DND-41 (cell line): ENCODE data around the gene TEX19.
A peak's percentile ranks its signal among the peaks of the same experiment; 100 is the strongest.

Experiments used
- ATAC-seq: fragments of 200-7000 bp; cut with Tn5 transposase; 3 replicates; pipeline ENCODE4 v1.9.1; 2021; ENCODE audit warnings: low read depth; ENCODE audit not compliant: insufficient read depth
- DNase-seq: peaks from one replicate; pipeline ENCODE4 v3.0.0-alpha.2; 2020
- H2AFZ ChIP-seq: 2 replicates; pipeline ENCODE4 v1.6.0; 2012; ENCODE audit warnings: low read depth, low read length
- H3K27ac ChIP-seq: 2 replicates; pipeline ENCODE4 v1.5.1; 2012; ENCODE audit warnings: low read length, inconsistent platforms
- H3K27me3 ChIP-seq: fragments of 200-600 bp; sonication (generic); 2 replicates; pipeline ENCODE4 v1.6.0; 2012; ENCODE audit warnings: low read length, mild to moderate bottlenecking, inconsistent platforms; ENCODE audit not compliant: insufficient read depth, poor library complexity
- H3K36me3 ChIP-seq: 2 replicates; pipeline ENCODE4 v1.5.1; 2012; ENCODE audit warnings: low read length, inconsistent platforms; ENCODE audit not compliant: insufficient read depth
- H3K4me1 ChIP-seq: 2 replicates; pipeline ENCODE4 v1.5.1; 2012; ENCODE audit warnings: mild to moderate bottlenecking, low read length; ENCODE audit not compliant: insufficient read depth
- H3K4me2 ChIP-seq: 2 replicates; pipeline ENCODE4 v1.6.0; 2012; ENCODE audit warnings: mild to moderate bottlenecking, moderate library complexity, low read length, inconsistent platforms; ENCODE audit not compliant: insufficient read depth
- H3K4me3 ChIP-seq, 2 experiments: fragments of 200-600 bp in 1 of 2; shearing (Covaris generic) in 1 of 2; 2 replicates each; pipeline ENCODE4 v1.5.1; 2012 to 2016; ENCODE audit warnings: inconsistent platforms in 2 of 2, low read length in 2 of 2, mild to moderate bottlenecking in 2 of 2, low read depth in 1 of 2, moderate library complexity in 1 of 2
- H3K79me2 ChIP-seq: 2 replicates; pipeline ENCODE4 v1.6.0; 2012; ENCODE audit warnings: low read length, inconsistent platforms; ENCODE audit not compliant: insufficient read depth
- H3K9ac ChIP-seq: 2 replicates; pipeline ENCODE4 v1.6.0; 2012; ENCODE audit warnings: low read depth, mild to moderate bottlenecking, inconsistent platforms, low read length, moderate library complexity
- H3K9me3 ChIP-seq: 2 replicates; pipeline ENCODE4 v1.5.1; 2012; ENCODE audit warnings: low read length, moderate library complexity, mild to moderate bottlenecking, inconsistent platforms; ENCODE audit not compliant: insufficient read depth, severe bottlenecking
- H4K20me1 ChIP-seq: 2 replicates; pipeline ENCODE4 v1.6.0; 2012; ENCODE audit warnings: low read length; ENCODE audit not compliant: insufficient read depth
- EZH2 ChIP-seq: IDR thresholded peaks from 3 replicates; pipeline ENCODE4 v1.6.1; 2012; ENCODE audit warnings: borderline replicate concordance, low read depth, mild to moderate bottlenecking, moderate library complexity, low read length, inconsistent platforms; ENCODE audit not compliant: severe bottlenecking
- TF ChIP-seq, protein P1 (sequence below): IDR thresholded peaks from 2 replicates; pipeline ENCODE4 v1.5.1; 2012; ENCODE audit warnings: borderline replicate concordance, low read length, moderate library complexity, mild to moderate bottlenecking; ENCODE audit not compliant: poor library complexity, severe bottlenecking; ENCODE audit errors: extremely low read depth

TEX19 gene

DNA sequence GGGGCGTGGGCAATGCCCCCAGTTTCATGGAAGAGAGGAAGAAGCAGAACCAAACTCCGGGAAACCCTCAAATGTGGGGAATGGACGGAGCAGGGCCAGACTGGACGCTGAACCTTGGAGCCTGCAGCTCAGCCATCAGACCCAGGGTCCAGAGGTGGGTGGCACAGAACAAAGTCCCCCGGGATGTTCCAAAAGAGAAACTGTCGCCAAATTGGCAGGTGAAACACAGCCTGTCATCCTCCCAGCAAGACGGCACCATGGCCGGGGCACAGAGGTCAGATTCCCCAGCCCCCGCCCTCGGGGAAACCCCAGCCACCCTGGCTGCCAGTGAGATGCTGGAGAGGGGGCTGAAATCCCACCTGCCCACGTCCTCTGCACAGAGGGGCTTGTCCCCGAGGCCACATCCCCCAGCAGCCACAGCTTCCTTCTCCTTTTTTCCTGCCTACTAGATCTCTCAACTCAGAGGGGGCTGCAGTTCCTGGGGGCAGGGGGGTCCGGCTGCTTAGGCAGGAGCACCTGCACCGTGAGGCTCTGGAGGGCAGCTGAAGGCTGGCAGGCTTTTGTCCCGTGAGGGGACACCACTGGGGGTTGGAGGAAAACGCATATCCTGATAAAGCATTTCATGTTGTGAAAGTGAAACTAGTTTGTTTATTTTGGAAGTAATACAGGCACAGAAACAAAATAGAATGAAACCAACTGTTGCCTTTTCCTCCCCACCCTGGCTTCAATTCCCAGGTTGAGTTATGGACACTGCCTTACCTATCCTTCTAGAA, 24.2 kb upstream of the TEX19 start:
- H3K4me1 ChIP-seq: peaks cover 23% of the 10 kb centered on the region

DNA sequence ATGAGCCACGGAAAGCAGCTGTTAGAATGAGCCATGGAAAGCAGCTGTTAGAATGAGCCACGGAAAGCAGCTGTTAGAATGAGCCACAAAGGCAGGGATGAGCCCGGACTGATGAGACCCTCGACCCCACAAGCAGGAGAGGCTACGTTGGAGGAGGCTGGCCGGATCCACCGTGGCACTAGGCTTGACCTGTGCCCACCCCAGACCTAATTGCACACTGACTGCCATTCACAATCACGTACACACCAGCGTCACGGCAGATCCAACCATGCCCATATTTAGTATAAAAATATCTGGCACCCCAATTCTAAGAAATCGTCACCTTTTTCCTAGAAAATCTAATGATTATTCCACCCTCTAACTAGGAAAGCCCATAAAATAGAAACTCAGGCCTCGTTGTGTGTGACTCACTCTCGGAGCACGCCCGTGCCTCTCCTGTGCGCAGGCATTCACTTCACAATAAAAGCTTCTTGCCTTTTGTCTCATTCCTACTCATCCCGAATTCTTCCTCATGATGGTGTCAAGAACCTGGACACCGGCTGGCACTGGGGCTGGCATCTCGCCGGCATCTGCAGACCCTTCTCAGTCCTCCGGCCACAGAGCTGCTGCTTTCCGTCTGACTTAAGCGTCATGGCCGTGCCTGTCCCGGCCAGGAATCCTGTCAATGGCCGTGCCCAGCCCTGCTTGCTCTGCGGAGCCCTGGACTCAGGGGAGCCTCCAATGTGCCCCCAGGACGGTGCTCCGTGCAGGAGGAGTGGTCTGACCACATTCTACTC, 20.0 kb upstream of the TEX19 start:
- Histone ChIP-seq H4K20me1 (no peaks in the 10 kb centered on the region), H3K79me2 (no peaks in the 10 kb centered on the region), H3K4me1 (peaks cover 22% of the 10 kb centered on the region), H3K9ac (no peak overlapping the region), H3K27ac (no peak overlapping the region), H3K4me3 (no peak overlapping the region), H3K9me3 (no peaks in the 10 kb centered on the region), H3K36me3 (no peaks in the 10 kb centered on the region), H3K4me2 (no peak overlapping the region), H2AFZ (no peak overlapping the region), H3K27me3 (no peaks in the 10 kb centered on the region)
- DNase-seq: no peak
- TF ChIP-seq, protein P1, sequence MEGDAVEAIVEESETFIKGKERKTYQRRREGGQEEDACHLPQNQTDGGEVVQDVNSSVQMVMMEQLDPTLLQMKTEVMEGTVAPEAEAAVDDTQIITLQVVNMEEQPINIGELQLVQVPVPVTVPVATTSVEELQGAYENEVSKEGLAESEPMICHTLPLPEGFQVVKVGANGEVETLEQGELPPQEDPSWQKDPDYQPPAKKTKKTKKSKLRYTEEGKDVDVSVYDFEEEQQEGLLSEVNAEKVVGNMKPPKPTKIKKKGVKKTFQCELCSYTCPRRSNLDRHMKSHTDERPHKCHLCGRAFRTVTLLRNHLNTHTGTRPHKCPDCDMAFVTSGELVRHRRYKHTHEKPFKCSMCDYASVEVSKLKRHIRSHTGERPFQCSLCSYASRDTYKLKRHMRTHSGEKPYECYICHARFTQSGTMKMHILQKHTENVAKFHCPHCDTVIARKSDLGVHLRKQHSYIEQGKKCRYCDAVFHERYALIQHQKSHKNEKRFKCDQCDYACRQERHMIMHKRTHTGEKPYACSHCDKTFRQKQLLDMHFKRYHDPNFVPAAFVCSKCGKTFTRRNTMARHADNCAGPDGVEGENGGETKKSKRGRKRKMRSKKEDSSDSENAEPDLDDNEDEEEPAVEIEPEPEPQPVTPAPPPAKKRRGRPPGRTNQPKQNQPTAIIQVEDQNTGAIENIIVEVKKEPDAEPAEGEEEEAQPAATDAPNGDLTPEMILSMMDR: no peak
- no peak for TF ChIP-seq EZH2
- ATAC-seq: no peak

More for the DNA sequence above, 24.2 kb upstream of the TEX19 start:
- H3K9me3 ChIP-seq: no peaks in the 10 kb centered on the region
- H2AFZ ChIP-seq: peak overlapping the region; percentile 86
- H3K4me2 ChIP-seq: peak overlapping the region; percentile 78
- H3K27ac ChIP-seq: peak overlapping the region; percentile 92
- H3K4me3 ChIP-seq: peak overlapping the region in 1 of 2 experiments; percentile 54; a peak in 3 of 4 replicates
- ATAC-seq: peak; percentile 86
- peak; percentile 84 for DNase-seq
- peak overlapping the region; percentile 60 for H3K9ac ChIP-seq
- no peak for TF ChIP-seq EZH2
- H3K36me3 ChIP-seq: no peaks in the 10 kb centered on the region
- no peaks in the 10 kb centered on the region for H3K27me3 ChIP-seq
- no peaks in the 10 kb centered on the region for H4K20me1 ChIP-seq
- H3K79me2 ChIP-seq: no peaks in the 10 kb centered on the region

DNA sequence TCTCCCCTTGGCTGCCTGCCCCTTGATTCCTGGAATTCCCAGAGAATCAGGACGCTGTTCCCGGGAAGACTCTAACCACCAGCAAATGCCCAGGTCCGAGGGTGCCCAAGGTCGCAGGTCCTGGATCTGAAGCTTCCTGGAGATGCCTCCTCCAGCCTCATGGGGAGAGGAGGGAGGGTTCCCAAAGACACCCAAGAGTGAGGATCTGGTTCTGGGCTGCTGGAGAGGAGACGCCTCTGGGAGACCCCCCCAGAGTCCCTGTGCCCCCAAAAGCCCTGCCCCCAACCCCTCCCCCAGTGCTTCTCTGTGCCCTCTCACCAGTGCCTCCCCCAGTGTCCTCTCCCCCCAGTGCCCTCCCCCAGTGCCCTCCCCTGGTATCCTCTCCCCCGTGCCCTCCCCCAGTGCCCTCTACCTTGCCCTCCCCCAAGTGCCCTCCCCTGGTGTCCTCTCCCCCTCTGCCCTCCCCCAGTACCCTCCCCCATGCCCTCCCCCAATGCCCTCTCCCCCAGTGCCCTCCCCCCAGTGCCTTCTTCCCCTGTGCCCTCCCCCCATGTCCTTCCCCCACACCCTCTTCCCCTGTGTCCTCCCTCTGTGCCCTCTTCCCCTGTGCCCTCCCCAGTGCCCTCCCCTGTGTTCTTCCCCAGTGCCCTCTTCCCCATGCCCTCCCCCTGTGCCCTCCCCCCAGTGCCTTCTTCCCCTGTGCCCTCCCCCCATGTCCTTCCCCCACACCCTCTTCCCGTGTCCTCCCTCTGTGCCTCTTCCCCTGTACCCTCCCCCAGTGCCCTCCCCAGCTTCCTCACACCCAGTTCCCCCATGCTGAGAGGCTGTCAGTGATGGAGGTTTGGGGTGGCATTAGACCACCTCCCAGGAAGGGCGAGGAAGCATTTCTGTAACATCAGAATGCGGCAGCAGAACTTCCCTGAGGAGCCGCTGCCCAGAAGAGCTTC, 19.1 kb upstream of the TEX19 start:
- Histone ChIP-seq H4K20me1 (no peaks in the 10 kb centered on the region), H3K9me3 (no peaks in the 10 kb centered on the region), H3K4me3 (no peak overlapping the region), H3K4me2 (no peak overlapping the region), H3K9ac (no peak overlapping the region), H3K27ac (no peak overlapping the region), H3K27me3 (no peaks in the 10 kb centered on the region), H3K36me3 (no peaks in the 10 kb centered on the region), H2AFZ (no peak overlapping the region), H3K4me1 (peaks cover 14% of the 10 kb centered on the region), H3K79me2 (no peaks in the 10 kb centered on the region)
- no peak for ATAC-seq
- DNase-seq: no peak
- TF ChIP-seq, protein P1: no peak
- no peak for TF ChIP-seq EZH2
